ENCODE results near the gene GABARAP. TPM values are rescaled to one million over a fixed set of nuclear protein-coding genes. Genes with fewer than 3 reads are reported as not detected.
A peak's percentile ranks its signal among the peaks of the same experiment; 100 is the strongest.

GABARAP gene
- total and polyA plus RNA-seq, 2 of the 13 experiments (the other 11 are each of a cell fraction or from before 2014, with no cell fraction given) = 161 to 310 TPM

GRCh38 chr17:7252176-7253043 lies 10.2 kb upstream of the GABARAP start, which contains the start of gene ELP5 (continued):
- TF ChIP-seq, protein P1, sequence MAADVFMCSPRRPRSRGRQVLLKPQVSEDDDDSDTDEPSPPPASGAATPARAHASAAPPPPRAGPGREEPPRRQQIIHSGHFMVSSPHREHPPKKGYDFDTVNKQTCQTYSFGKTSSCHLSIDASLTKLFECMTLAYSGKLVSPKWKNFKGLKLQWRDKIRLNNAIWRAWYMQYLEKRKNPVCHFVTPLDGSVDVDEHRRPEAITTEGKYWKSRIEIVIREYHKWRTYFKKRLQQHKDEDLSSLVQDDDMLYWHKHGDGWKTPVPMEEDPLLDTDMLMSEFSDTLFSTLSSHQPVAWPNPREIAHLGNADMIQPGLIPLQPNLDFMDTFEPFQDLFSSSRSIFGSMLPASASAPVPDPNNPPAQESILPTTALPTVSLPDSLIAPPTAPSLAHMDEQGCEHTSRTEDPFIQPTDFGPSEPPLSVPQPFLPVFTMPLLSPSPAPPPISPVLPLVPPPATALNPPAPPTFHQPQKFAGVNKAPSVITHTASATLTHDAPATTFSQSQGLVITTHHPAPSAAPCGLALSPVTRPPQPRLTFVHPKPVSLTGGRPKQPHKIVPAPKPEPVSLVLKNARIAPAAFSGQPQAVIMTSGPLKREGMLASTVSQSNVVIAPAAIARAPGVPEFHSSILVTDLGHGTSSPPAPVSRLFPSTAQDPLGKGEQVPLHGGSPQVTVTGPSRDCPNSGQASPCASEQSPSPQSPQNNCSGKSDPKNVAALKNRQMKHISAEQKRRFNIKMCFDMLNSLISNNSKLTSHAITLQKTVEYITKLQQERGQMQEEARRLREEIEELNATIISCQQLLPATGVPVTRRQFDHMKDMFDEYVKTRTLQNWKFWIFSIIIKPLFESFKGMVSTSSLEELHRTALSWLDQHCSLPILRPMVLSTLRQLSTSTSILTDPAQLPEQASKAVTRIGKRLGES (CRISPR knock-in tag; IDR thresholded peaks at IDR 0.05; ENCODE audit: borderline replicate concordance) = no peak
- TF ChIP-seq SIN3A (IDR thresholded peaks at IDR 0.05; ENCODE audit: borderline replicate concordance, low read depth, low read length) = peak; percentile 92
- TF ChIP-seq, protein P2, sequence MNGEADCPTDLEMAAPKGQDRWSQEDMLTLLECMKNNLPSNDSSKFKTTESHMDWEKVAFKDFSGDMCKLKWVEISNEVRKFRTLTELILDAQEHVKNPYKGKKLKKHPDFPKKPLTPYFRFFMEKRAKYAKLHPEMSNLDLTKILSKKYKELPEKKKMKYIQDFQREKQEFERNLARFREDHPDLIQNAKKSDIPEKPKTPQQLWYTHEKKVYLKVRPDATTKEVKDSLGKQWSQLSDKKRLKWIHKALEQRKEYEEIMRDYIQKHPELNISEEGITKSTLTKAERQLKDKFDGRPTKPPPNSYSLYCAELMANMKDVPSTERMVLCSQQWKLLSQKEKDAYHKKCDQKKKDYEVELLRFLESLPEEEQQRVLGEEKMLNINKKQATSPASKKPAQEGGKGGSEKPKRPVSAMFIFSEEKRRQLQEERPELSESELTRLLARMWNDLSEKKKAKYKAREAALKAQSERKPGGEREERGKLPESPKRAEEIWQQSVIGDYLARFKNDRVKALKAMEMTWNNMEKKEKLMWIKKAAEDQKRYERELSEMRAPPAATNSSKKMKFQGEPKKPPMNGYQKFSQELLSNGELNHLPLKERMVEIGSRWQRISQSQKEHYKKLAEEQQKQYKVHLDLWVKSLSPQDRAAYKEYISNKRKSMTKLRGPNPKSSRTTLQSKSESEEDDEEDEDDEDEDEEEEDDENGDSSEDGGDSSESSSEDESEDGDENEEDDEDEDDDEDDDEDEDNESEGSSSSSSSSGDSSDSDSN (CRISPR knock-in tag; IDR thresholded peaks at IDR 0.05) = peak; percentile 90
- TF ChIP-seq HMG20A (CRISPR knock-in tag; IDR thresholded peaks at IDR 0.05; ENCODE audit: borderline replicate concordance) = no peak
- no peak for TF ChIP-seq ZNF382 (CRISPR knock-in tag; IDR thresholded peaks at IDR 0.05; ENCODE audit: borderline replicate concordance)
- TF ChIP-seq ZNF670 (CRISPR knock-in tag; IDR thresholded peaks at IDR 0.05; ENCODE audit: borderline replicate concordance) = peak; percentile 71; the same call in 1 of the 2 replicates
- TF ChIP-seq ZNF660 (CRISPR knock-in tag; IDR thresholded peaks at IDR 0.05; ENCODE audit: borderline replicate concordance, low read depth) = no peak
- TF ChIP-seq BORCS8-MEF2B (CRISPR knock-in tag; IDR thresholded peaks at IDR 0.05) = peak; percentile 85
- TF ChIP-seq, protein P3, sequence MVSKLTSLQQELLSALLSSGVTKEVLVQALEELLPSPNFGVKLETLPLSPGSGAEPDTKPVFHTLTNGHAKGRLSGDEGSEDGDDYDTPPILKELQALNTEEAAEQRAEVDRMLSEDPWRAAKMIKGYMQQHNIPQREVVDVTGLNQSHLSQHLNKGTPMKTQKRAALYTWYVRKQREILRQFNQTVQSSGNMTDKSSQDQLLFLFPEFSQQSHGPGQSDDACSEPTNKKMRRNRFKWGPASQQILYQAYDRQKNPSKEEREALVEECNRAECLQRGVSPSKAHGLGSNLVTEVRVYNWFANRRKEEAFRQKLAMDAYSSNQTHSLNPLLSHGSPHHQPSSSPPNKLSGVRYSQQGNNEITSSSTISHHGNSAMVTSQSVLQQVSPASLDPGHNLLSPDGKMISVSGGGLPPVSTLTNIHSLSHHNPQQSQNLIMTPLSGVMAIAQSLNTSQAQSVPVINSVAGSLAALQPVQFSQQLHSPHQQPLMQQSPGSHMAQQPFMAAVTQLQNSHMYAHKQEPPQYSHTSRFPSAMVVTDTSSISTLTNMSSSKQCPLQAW (CRISPR knock-in tag; IDR thresholded peaks at IDR 0.05) = peak; percentile 93
- TF ChIP-seq ZMYM3 (CRISPR knock-in tag; IDR thresholded peaks at IDR 0.05) = peak; percentile 74
- TF ChIP-seq MYC (CRISPR knock-in tag; IDR thresholded peaks at IDR 0.05; ENCODE audit: borderline replicate concordance) = peak; percentile 81; the same call in 1 of the 2 replicates
- peak; percentile 87; the same call in 1 of the 2 replicates for TF ChIP-seq ZNF333 (CRISPR knock-in tag; IDR thresholded peaks at IDR 0.05; ENCODE audit: borderline replicate concordance)
- TF ChIP-seq ZNF605 (CRISPR knock-in tag; IDR thresholded peaks at IDR 0.05) = peak; percentile 88
- TF ChIP-seq KAT7 (CRISPR knock-in tag; IDR thresholded peaks at IDR 0.05; ENCODE audit: borderline replicate concordance) = peak; percentile 92
- TF ChIP-seq ZNF713 (CRISPR knock-in tag; IDR thresholded peaks at IDR 0.05) = no peak
- TF ChIP-seq, protein P4, sequence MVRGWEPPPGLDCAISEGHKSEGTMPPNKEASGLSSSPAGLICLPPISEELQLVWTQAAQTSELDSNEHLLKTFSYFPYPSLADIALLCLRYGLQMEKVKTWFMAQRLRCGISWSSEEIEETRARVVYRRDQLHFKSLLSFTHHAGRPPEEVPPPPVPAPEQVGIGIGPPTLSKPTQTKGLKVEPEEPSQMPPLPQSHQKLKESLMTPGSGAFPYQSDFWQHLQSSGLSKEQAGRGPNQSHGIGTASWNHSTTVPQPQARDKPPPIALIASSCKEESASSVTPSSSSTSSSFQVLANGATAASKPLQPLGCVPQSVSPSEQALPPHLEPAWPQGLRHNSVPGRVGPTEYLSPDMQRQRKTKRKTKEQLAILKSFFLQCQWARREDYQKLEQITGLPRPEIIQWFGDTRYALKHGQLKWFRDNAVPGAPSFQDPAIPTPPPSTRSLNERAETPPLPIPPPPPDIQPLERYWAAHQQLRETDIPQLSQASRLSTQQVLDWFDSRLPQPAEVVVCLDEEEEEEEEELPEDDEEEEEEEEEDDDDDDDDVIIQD (CRISPR knock-in tag; IDR thresholded peaks at IDR 0.05; ENCODE audit: low read depth) = 0 out of 2 replicates have a peak, but pooled peaks have one; percentile 11
- no peak; the same call in 1 of the 2 replicates for TF ChIP-seq ZNF292 (CRISPR knock-in tag; IDR thresholded peaks at IDR 0.05; ENCODE audit: borderline replicate concordance, low read depth)
- no peak for TF ChIP-seq STAT5B (CRISPR knock-in tag; IDR thresholded peaks at IDR 0.05)
- TF ChIP-seq ZNF282 (IDR thresholded peaks at IDR 0.05; ENCODE audit: partially characterized antibody) = no peak
- TF ChIP-seq ZNF451 (CRISPR knock-in tag; IDR thresholded peaks at IDR 0.05) = no peak
